H1 (cell line): ENCODE data around the gene WSCD2. TPM values are rescaled to one million over a fixed set of nuclear protein-coding genes. Genes with fewer than 3 reads are reported as not detected.

ENCODE experiments used
- BACH1 ChIP-seq: IDR thresholded peaks from 2 replicates; pipeline ENCODE4 v1.6.1; 2012; ENCODE audit warnings: low read length, improper control_type of control experiment
- MAX ChIP-seq: IDR thresholded peaks from 2 replicates; pipeline ENCODE4 v1.6.1; 2012; ENCODE audit warnings: inconsistent platforms
- SIX5 ChIP-seq: IDR thresholded peaks from 2 replicates; pipeline ENCODE4 v1.6.1; 2011; ENCODE audit warnings: mild to moderate bottlenecking, low read depth, low read length
- SP4 ChIP-seq: IDR thresholded peaks from 2 replicates; pipeline ENCODE4 v1.6.1; 2012; ENCODE audit warnings: low read length, inconsistent platforms
- TAF7 ChIP-seq: optimal IDR thresholded peaks from 2 replicates; pipeline ENCODE3; 2011; ENCODE audit warnings: low read depth, mild to moderate bottlenecking, inconsistent platforms, low read length, moderate library complexity, borderline replicate concordance
- TEAD4 ChIP-seq: IDR thresholded peaks from 2 replicates; pipeline ENCODE4 v1.6.1; 2012; ENCODE audit warnings: low read depth, low read length, inconsistent platforms, mixed read lengths
- polyA plus RNA-seq, 7 experiments: library from polyadenylated mRNA; depleted of rRNA in 3 of 7; stranded (reverse) in 5 of 7; unstranded in 2 of 7; fragments of >200 nt in 5 of 7; fragments of 200-250 nt in 2 of 7; gene quantifications; 1 replicate in 5 of 7; 2 replicates in 1 of 7; 4 replicates in 1 of 7; pipeline versions ENCODE4 v1.2.1 to v1.2.3, GENCODE V29; 2011 to 2013; ENCODE audit warnings: missing spikeins in 2 of 7, mixed read lengths in 2 of 7
- total RNA-seq: library from RNA; stranded (reverse); fragmentation: NEBNext Ultra II Directional; extraction: Animal tissue kit (Norgen Biotek cat#: 25700); gene quantifications from 2 replicates; pipeline ENCODE4 v1.2.1, GENCODE V29; 2021

WSCD2 gene
- total and polyA plus RNA-seq, 2 of the 8 experiments (the other 6 are each of a cell fraction or from before 2014, with no cell fraction given) = 1.3 to 2.2 TPM

DNA sequence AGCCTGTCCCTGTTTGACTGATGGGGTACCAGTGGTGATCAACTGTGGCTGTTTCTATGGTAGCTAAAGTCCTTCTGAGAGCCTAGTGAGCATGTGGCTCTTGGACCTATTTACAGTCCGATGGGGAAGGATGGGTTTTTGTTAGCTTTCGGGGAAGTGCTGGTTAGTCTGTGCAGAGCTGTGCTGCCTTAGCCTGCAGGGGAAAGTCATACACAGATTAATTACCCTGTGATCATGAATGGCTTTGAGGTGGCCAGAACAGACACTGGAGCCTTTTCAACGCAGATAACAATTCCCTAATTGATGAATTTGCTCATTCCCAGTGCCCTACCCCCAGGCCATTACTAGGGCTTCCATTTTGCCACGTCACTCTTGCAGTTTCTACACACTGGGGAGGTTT, 99.7 kb downstream of the WSCD2 start (continued):
- TF ChIP-seq SIX5 (no peak), BACH1 (no peak), TEAD4 (no peak), SP4 (no peak), MAX (no peak), TAF7 (no peak)
